ENCODE results near the gene WWOX.

The WWOX gene

DNA sequence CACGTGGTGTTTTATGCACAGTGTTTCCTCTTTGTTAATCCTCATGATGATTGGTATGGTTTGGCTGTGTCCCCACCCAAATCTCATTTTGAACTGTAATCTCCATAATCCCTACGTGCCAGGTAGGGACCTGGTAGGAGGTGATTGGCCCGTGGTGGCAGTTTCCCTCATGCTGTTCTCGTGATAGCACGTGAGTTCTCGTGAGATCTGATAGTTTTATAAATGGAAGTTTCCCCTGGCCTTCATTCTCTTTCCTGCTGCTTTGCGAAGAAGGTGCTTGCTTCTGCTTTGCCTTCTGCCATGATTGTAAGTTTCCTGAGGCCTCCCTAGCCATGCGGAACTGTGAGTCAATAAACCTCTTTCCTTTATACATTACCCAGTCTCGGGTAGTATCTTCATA, 115.8 kb downstream of the WWOX start:
- Histone ChIP-seq H3K27ac (ENCODE audit: low read depth, low read length) (no peak overlapping the region), H3K14ac (ENCODE audit: low read length) (no peak overlapping the region), H4K12ac (ENCODE audit: low read depth, low read length) (no peak overlapping the region), H3K18ac (ENCODE audit: low read length) (no peak overlapping the region), H3K4me2 (ENCODE audit: low read length) (no peak overlapping the region), H3K9ac (ENCODE audit: low read length) (no peak overlapping the region), H2BK120ac (ENCODE audit: insufficient read depth, low read length, poor library complexity) (peak overlapping the region; percentile 31), H3K4ac (ENCODE audit: low read depth, low read length) (no peak overlapping the region), H3K36me3 (ENCODE audit: control insufficient read depth in 1 of 2, insufficient read depth in 2 of 2, low read length in 2 of 2) (no peaks in the 10 kb centered on the region), H3K9me3 (ENCODE audit: insufficient read depth, low read depth, low read length) (no peaks in the 10 kb centered on the region), H4K8ac (ENCODE audit: low read depth, low read length) (no peak overlapping the region), H3K23ac (ENCODE audit: low read length) (no peak overlapping the region), H2BK5ac (ENCODE audit: low read depth, low read length, poor library complexity) (no peak overlapping the region), H3K4me1 (ENCODE audit: control insufficient read depth in 1 of 2, insufficient read depth in 2 of 2, low read length in 2 of 2) (peaks cover 24 to 28% of the 10 kb centered on the region in 2 experiments), H2AK5ac (ENCODE audit: low read length) (no peak overlapping the region), H3K4me3 (ENCODE audit: low read depth, low read length) (no peak overlapping the region), H3K79me2 (ENCODE audit: control insufficient read depth, insufficient read depth, low read length, poor library complexity) (peaks cover 2% of the 10 kb centered on the region), H3K27me3 (ENCODE audit: insufficient read depth, low read length) (no peaks in the 10 kb centered on the region), H4K91ac (ENCODE audit: low read depth, low read length) (peak overlapping the region; percentile 13), H2BK12ac (ENCODE audit: low read length) (peak overlapping the region; percentile 15), H3K79me1 (ENCODE audit: low read length) (peaks cover 20% of the 10 kb centered on the region), H2AFZ (ENCODE audit: insufficient read depth, low read length, poor library complexity) (no peak overlapping the region)
- no peak for DNase-seq
- WGBS (ENCODE audit: extremely low coverage, insufficient coverage, insufficient read length), result no CpG with 5 or more reads among the region's 9 CpGs

DNA sequence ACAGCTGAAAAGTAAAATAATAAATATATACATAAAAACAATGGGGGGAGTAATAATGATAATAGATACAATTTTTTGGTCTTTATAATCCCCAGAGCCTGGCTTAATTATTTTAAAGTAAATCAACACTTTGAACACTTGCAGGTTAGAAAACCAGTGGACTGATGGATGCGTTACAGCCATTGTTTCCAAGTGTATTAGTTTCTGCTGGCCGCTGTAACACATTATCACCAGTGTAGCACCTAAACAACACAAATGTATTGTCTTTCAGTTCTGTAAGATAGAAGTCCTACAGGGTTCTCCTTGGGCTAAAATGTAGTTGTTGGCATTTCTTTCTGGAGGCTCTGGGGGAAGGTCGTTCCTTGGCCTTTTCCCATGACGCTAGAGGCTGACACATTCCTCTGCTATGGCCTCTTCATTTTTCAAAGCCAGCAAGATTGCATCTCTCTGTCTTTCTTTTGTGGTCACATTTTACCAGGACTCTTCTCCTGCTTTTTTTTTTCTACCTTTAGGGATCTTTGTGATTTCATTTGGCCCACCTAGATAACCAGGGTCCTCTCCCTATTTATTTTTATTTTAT, 116.8 kb downstream of the WWOX start:
- H2BK120ac ChIP-seq (ENCODE audit: insufficient read depth, low read length, poor library complexity), result no peak overlapping the region
- WGBS (ENCODE audit: extremely low coverage, insufficient coverage, insufficient read length), result no CpG with 5 or more reads among the region's 4 CpGs

DNA sequence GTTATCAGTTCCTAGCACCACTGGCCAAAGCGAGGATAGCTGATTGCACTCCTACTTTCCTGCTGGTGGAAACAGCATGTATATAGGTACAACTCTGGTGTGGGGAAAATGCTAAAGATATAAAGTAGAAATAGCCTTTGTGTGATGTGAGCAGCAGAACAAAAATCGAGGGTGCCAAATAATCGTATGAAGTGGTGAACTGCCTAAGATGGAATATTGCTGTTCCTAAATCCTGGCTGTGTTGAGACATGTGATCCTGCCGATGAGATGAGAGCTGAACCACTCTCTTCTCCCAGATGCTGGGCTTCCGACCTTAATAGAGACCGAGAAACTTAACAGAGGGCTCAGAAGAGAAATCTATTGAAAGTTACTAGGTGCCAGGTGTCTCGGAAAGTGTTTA, 117.8 kb downstream of the WWOX start:
- H3K4ac ChIP-seq (ENCODE audit: low read depth, low read length), result no peak overlapping the region
- no CpG with 5 or more reads among the region's 7 CpGs for WGBS (ENCODE audit: extremely low coverage, insufficient coverage, insufficient read length)

More for the DNA sequence above, 116.8 kb downstream of the WWOX start:
- H2BK12ac ChIP-seq (ENCODE audit: low read length), result no peak overlapping the region
- H3K27me3 ChIP-seq (ENCODE audit: insufficient read depth, low read length), result no peaks in the 10 kb centered on the region
- H2AFZ ChIP-seq (ENCODE audit: insufficient read depth, low read length, poor library complexity), result no peak overlapping the region
- H3K79me1 ChIP-seq (ENCODE audit: low read length), result peaks cover 16% of the 10 kb centered on the region
- H2AK5ac ChIP-seq (ENCODE audit: low read length), result no peak overlapping the region
- H3K14ac ChIP-seq (ENCODE audit: low read length), result no peak overlapping the region
- DNase-seq, result peak; percentile 63 to 86
- no peaks in the 10 kb centered on the region for H3K9me3 ChIP-seq (ENCODE audit: insufficient read depth, low read depth, low read length)
- no peak overlapping the region for H3K4me2 ChIP-seq (ENCODE audit: low read length)
- no peaks in the 10 kb centered on the region for H3K36me3 ChIP-seq (ENCODE audit: control insufficient read depth in 1 of 2, insufficient read depth in 2 of 2, low read length in 2 of 2)
- no peak overlapping the region for H3K23ac ChIP-seq (ENCODE audit: low read length)
- peak overlapping the region; percentile 56 for H3K27ac ChIP-seq (ENCODE audit: low read depth, low read length)
- no peak overlapping the region for H3K18ac ChIP-seq (ENCODE audit: low read length)
- peaks cover 2% of the 10 kb centered on the region for H3K79me2 ChIP-seq (ENCODE audit: control insufficient read depth, insufficient read depth, low read length, poor library complexity)
- H3K4me3 ChIP-seq (ENCODE audit: low read depth, low read length), result no peak overlapping the region
- no peak overlapping the region for H3K4ac ChIP-seq (ENCODE audit: low read depth, low read length)
- no peak overlapping the region for H2BK5ac ChIP-seq (ENCODE audit: low read depth, low read length, poor library complexity)
- no peak overlapping the region for H4K8ac ChIP-seq (ENCODE audit: low read depth, low read length)
- no peak overlapping the region for H3K9ac ChIP-seq (ENCODE audit: low read length)
- peak overlapping the region; percentile 63 for H4K91ac ChIP-seq (ENCODE audit: low read depth, low read length)
- H4K12ac ChIP-seq (ENCODE audit: low read depth, low read length), result no peak overlapping the region
- H3K4me1 ChIP-seq (ENCODE audit: control insufficient read depth in 1 of 2, insufficient read depth in 2 of 2, low read length in 2 of 2), result peaks cover 21 to 24% of the 10 kb centered on the region in 2 experiments

DNA sequence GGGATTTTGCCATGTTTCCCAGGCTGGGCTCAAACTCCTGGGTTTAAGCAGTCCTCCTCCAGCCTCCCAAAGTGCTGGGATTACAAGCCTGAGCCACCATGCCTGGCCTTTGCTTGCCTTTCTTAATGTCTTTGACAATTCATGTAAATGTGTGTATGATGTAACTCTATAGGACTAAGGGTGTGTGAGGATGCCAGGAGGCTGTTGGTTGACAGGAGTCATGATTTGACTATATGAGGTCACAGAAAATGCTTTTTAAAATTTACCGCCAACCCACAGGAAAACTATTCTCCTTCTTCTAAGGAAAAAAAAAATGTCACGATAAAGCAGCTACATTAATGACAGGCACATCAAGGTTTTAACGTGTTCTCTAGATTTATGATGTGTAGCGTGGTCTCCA, 118.8 kb downstream of the WWOX start:
- H3K4me1 ChIP-seq (ENCODE audit: control insufficient read depth in 1 of 2, insufficient read depth in 2 of 2, low read length in 2 of 2), result peaks cover 7 to 12% of the 10 kb centered on the region in 2 experiments

More for the DNA sequence above, 117.8 kb downstream of the WWOX start:
- Histone ChIP-seq H3K27ac (ENCODE audit: low read depth, low read length) (no peak overlapping the region), H2AK5ac (ENCODE audit: low read length) (no peak overlapping the region), H2BK5ac (ENCODE audit: low read depth, low read length, poor library complexity) (no peak overlapping the region), H4K8ac (ENCODE audit: low read depth, low read length) (peak overlapping the region; percentile 4), H3K79me2 (ENCODE audit: control insufficient read depth, insufficient read depth, low read length, poor library complexity) (peaks cover 2% of the 10 kb centered on the region), H2BK12ac (ENCODE audit: low read length) (no peak overlapping the region), H3K9me3 (ENCODE audit: insufficient read depth, low read depth, low read length) (no peaks in the 10 kb centered on the region), H3K14ac (ENCODE audit: low read length) (peak overlapping the region; percentile 3), H3K79me1 (ENCODE audit: low read length) (peaks cover 11% of the 10 kb centered on the region), H3K4me2 (ENCODE audit: low read length) (no peak overlapping the region), H3K4me1 (ENCODE audit: control insufficient read depth in 1 of 2, insufficient read depth in 2 of 2, low read length in 2 of 2) (peaks cover 14 to 19% of the 10 kb centered on the region in 2 experiments), H3K23ac (ENCODE audit: low read length) (no peak overlapping the region), H3K36me3 (ENCODE audit: control insufficient read depth in 1 of 2, insufficient read depth in 2 of 2, low read length in 2 of 2) (no peaks in the 10 kb centered on the region), H3K18ac (ENCODE audit: low read length) (no peak overlapping the region), H3K4me3 (ENCODE audit: low read depth, low read length) (no peak overlapping the region), H4K12ac (ENCODE audit: low read depth, low read length) (no peak overlapping the region), H2AFZ (ENCODE audit: insufficient read depth, low read length, poor library complexity) (no peak overlapping the region), H3K9ac (ENCODE audit: low read length) (no peak overlapping the region), H4K91ac (ENCODE audit: low read depth, low read length) (no peak overlapping the region), H3K27me3 (ENCODE audit: insufficient read depth, low read length) (no peaks in the 10 kb centered on the region), H2BK120ac (ENCODE audit: insufficient read depth, low read length, poor library complexity) (no peak overlapping the region)
- peak; percentile 27 to 59 for DNase-seq

More for the DNA sequence above, 118.8 kb downstream of the WWOX start:
- no peak overlapping the region for H2BK5ac ChIP-seq (ENCODE audit: low read depth, low read length, poor library complexity)
- no peaks in the 10 kb centered on the region for H3K36me3 ChIP-seq (ENCODE audit: control insufficient read depth in 1 of 2, insufficient read depth in 2 of 2, low read length in 2 of 2)
- H4K8ac ChIP-seq (ENCODE audit: low read depth, low read length), result no peak overlapping the region
- H3K9ac ChIP-seq (ENCODE audit: low read length), result no peak overlapping the region
- no peak overlapping the region for H3K4me2 ChIP-seq (ENCODE audit: low read length)
- H3K79me1 ChIP-seq (ENCODE audit: low read length), result peaks cover 7% of the 10 kb centered on the region
- H3K27me3 ChIP-seq (ENCODE audit: insufficient read depth, low read length), result no peaks in the 10 kb centered on the region
- no peak overlapping the region for H3K18ac ChIP-seq (ENCODE audit: low read length)
- no peaks in the 10 kb centered on the region for H3K9me3 ChIP-seq (ENCODE audit: insufficient read depth, low read depth, low read length)
- no peak overlapping the region for H2AFZ ChIP-seq (ENCODE audit: insufficient read depth, low read length, poor library complexity)
- H2BK120ac ChIP-seq (ENCODE audit: insufficient read depth, low read length, poor library complexity), result no peak overlapping the region
- no peak overlapping the region for H3K27ac ChIP-seq (ENCODE audit: low read depth, low read length)
- H4K91ac ChIP-seq (ENCODE audit: low read depth, low read length), result no peak overlapping the region
- H3K23ac ChIP-seq (ENCODE audit: low read length), result no peak overlapping the region
- H3K14ac ChIP-seq (ENCODE audit: low read length), result no peak overlapping the region
- DNase-seq, result peak in 1 of 2 donors; percentile 27
- no peak overlapping the region for H2BK12ac ChIP-seq (ENCODE audit: low read length)
- no peak overlapping the region for H3K4me3 ChIP-seq (ENCODE audit: low read depth, low read length)
- WGBS (ENCODE audit: extremely low coverage, insufficient coverage, insufficient read length), result no CpG with 5 or more reads among the region's 4 CpGs
- H3K4ac ChIP-seq (ENCODE audit: low read depth, low read length), result no peak overlapping the region
- peaks cover 2% of the 10 kb centered on the region for H3K79me2 ChIP-seq (ENCODE audit: control insufficient read depth, insufficient read depth, low read length, poor library complexity)
- no peak overlapping the region for H4K12ac ChIP-seq (ENCODE audit: low read depth, low read length)
- H2AK5ac ChIP-seq (ENCODE audit: low read length), result no peak overlapping the region
